Mesenchymal stem cell (in vitro differentiated cells and primary cell): ENCODE measurements around the gene FAM168A.

Experiments
- DNase-seq: peaks from one replicate; pipeline ENCODE4 v3.0.0-alpha.2; 2013
- H2AFZ ChIP-seq: one replicate; pipeline ENCODE4 v1.6.1; 2013; ENCODE audit warnings: low read depth, mild to moderate bottlenecking, control low read depth, inconsistent platforms, low read length, moderate library complexity
- H2AK5ac ChIP-seq: 2 replicates; pipeline ENCODE4 v1.6.1; 2013; ENCODE audit warnings: low read length, moderate library complexity, mild to moderate bottlenecking, inconsistent platforms; ENCODE audit not compliant: severe bottlenecking
- H2BK120ac ChIP-seq: one replicate; pipeline ENCODE4 v1.6.1; 2013; ENCODE audit warnings: low read depth, mild to moderate bottlenecking, inconsistent platforms, low read length, moderate library complexity
- H2BK12ac ChIP-seq, 2 experiments: one replicate each; pipeline ENCODE4 v1.6.1; 2013; ENCODE audit warnings: inconsistent platforms in 2 of 2, low read length in 2 of 2, mild to moderate bottlenecking in 2 of 2, moderate library complexity in 2 of 2, control low read depth in 1 of 2
- H2BK15ac ChIP-seq: one replicate; pipeline ENCODE4 v1.6.1; 2013; ENCODE audit warnings: mild to moderate bottlenecking, low read depth, inconsistent platforms; ENCODE audit not compliant: poor library complexity, severe bottlenecking
- H2BK5ac ChIP-seq: 2 replicates; pipeline ENCODE4 v1.6.1; 2013; ENCODE audit warnings: low read depth, mild to moderate bottlenecking, low read length, control low read depth, inconsistent platforms; ENCODE audit not compliant: poor library complexity, severe bottlenecking
- H3K14ac ChIP-seq, 2 experiments: one replicate each; pipeline ENCODE4 v1.6.1; 2013; ENCODE audit warnings: inconsistent platforms in 2 of 2, low read length in 2 of 2, control low read depth in 1 of 2, mild to moderate bottlenecking in 1 of 2, moderate library complexity in 1 of 2
- H3K18ac ChIP-seq, 2 experiments: one replicate each; pipeline ENCODE4 v1.6.1; 2013; ENCODE audit warnings: inconsistent platforms in 2 of 2, low read length in 2 of 2, control low read depth in 1 of 2, low read depth in 1 of 2, mild to moderate bottlenecking in 1 of 2
- H3K23ac ChIP-seq, 2 experiments: one replicate each; pipeline ENCODE4 v1.6.1; 2013; ENCODE audit warnings: inconsistent platforms in 2 of 2, low read length in 2 of 2, mild to moderate bottlenecking in 2 of 2, moderate library complexity in 2 of 2, control low read depth in 1 of 2
- H3K27ac ChIP-seq: 2 replicates; pipeline ENCODE4 v1.5.1; 2013; ENCODE audit warnings: mild to moderate bottlenecking, moderate library complexity, low read length, control low read depth, inconsistent platforms; ENCODE audit not compliant: poor library complexity, severe bottlenecking
- H3K27me3 ChIP-seq, 2 experiments: 2 replicates each; pipeline versions ENCODE4 v1.6.1 to v1.7.0; 2013; ENCODE audit warnings: low read length in 2 of 2, mild to moderate bottlenecking in 2 of 2, moderate library complexity in 2 of 2, control low read depth in 1 of 2, inconsistent platforms in 1 of 2; ENCODE audit not compliant: control insufficient read depth in 1 of 2, insufficient read depth in 1 of 2
- H3K36me3 ChIP-seq, 2 experiments: 2 replicates each; pipeline versions ENCODE4 v1.6.1 to v1.7.0; 2013; ENCODE audit warnings: low read length in 2 of 2, control low read depth in 1 of 2, inconsistent platforms in 1 of 2, low read depth in 1 of 2, mild to moderate bottlenecking in 1 of 2; ENCODE audit not compliant: insufficient read depth in 2 of 2, control insufficient read depth in 1 of 2
- H3K4ac ChIP-seq, 2 experiments: one replicate each; pipeline ENCODE4 v1.6.1; 2013; ENCODE audit warnings: inconsistent platforms in 2 of 2, low read length in 2 of 2, mild to moderate bottlenecking in 2 of 2, moderate library complexity in 2 of 2, control low read depth in 1 of 2, low read depth in 1 of 2
- H3K4me1 ChIP-seq: 2 replicates; pipeline ENCODE4 v1.6.1; 2013; ENCODE audit warnings: low read depth, low read length, control low read depth; ENCODE audit not compliant: control insufficient read depth, insufficient read depth
- H3K4me2 ChIP-seq: 2 replicates; pipeline ENCODE4 v1.6.1; 2013; ENCODE audit warnings: low read length, mild to moderate bottlenecking, inconsistent platforms; ENCODE audit not compliant: poor library complexity, severe bottlenecking
- H3K4me3 ChIP-seq, 2 experiments: 2 replicates each; pipeline versions ENCODE4 v1.5.1 to v1.7.0; 2013; ENCODE audit warnings: low read length in 2 of 2, mild to moderate bottlenecking in 2 of 2, control low read depth in 1 of 2, low read depth in 1 of 2; ENCODE audit not compliant: insufficient read depth in 1 of 2
- H3K79me1 ChIP-seq: replicated peaks from 2 replicates; pipeline ENCODE4 v1.6.1; 2013; ENCODE audit warnings: mild to moderate bottlenecking, control low read depth, low read length, inconsistent platforms; ENCODE audit not compliant: poor library complexity, severe bottlenecking
- H3K9ac ChIP-seq: 2 replicates; pipeline ENCODE4 v1.7.0; 2013; ENCODE audit warnings: mild to moderate bottlenecking, low read length, moderate library complexity
- H3K9me3 ChIP-seq: 2 replicates; pipeline ENCODE4 v1.7.0; 2013; ENCODE audit warnings: mild to moderate bottlenecking, low read length; ENCODE audit not compliant: control insufficient read depth
- H4K8ac ChIP-seq: one replicate; pipeline ENCODE4 v1.6.1; 2013; ENCODE audit warnings: inconsistent platforms, mild to moderate bottlenecking, low read length, moderate library complexity
- H4K91ac ChIP-seq: one replicate; pipeline ENCODE4 v1.6.1; 2013; ENCODE audit warnings: mild to moderate bottlenecking, low read length, inconsistent platforms
- WGBS: methylation state at CpG from one replicate; pipeline ENCODE4 v1.1.7; 2013; ENCODE audit warnings: mixed read lengths; 5-methylcytosine and 5-hydroxymethylcytosine counted together

Gene FAM168A

GRCh38 chr11:73420136-73420535 is 177.8 kb downstream of the FAM168A start:
- no peak overlapping the region for H4K8ac ChIP-seq
- no peak for DNase-seq

GRCh38 chr11:73416786-73417185 is 181.1 kb downstream of the FAM168A start:
- Histone ChIP-seq H3K36me3 (peaks cover 4 to 14% of the 10 kb centered on the region in 2 experiments), H3K18ac (no peak overlapping the region), H3K4me1 (no peaks in the 10 kb centered on the region), H3K23ac (no peak overlapping the region), H3K4ac (no peak overlapping the region), H3K27me3 (no peaks in the 10 kb centered on the region), H2BK15ac (no peak overlapping the region), H2AK5ac (no peak overlapping the region), H3K27ac (no peak overlapping the region), H4K8ac (no peak overlapping the region), H3K4me2 (no peak overlapping the region), H3K79me1 (peaks cover 4% of the 10 kb centered on the region), H2BK120ac (no peak overlapping the region), H3K9me3 (no peaks in the 10 kb centered on the region), H3K4me3 (no peak overlapping the region), H4K91ac (no peak overlapping the region), H2BK12ac (no peak overlapping the region), H2BK5ac (no peak overlapping the region), H3K14ac (no peak overlapping the region), H2AFZ (no peak overlapping the region), H3K9ac (peak overlapping the region; percentile 6)
- WGBS = 97% methylated on average over 2 of the region's 2 CpGs
- DNase-seq = peak; percentile 48

More at GRCh38 chr11:73420136-73420535, 177.8 kb downstream of the FAM168A start:
- no peak overlapping the region for H2BK5ac ChIP-seq
- no peak overlapping the region for H2BK15ac ChIP-seq
- peaks cover 4 to 14% of the 10 kb centered on the region in 2 experiments for H3K36me3 ChIP-seq
- H3K23ac ChIP-seq = no peak overlapping the region
- no peak overlapping the region for H2BK12ac ChIP-seq
- H3K9ac ChIP-seq = no peak overlapping the region
- no peaks in the 10 kb centered on the region for H3K27me3 ChIP-seq
- no peak overlapping the region for H2AK5ac ChIP-seq
- H3K18ac ChIP-seq = no peak overlapping the region
- H2BK120ac ChIP-seq = no peak overlapping the region
- H4K91ac ChIP-seq = no peak overlapping the region
- H3K4ac ChIP-seq = no peak overlapping the region
- no peak overlapping the region for H3K27ac ChIP-seq
- H3K4me3 ChIP-seq = no peak overlapping the region
- no peaks in the 10 kb centered on the region for H3K4me1 ChIP-seq
- H3K79me1 ChIP-seq = peaks cover 9% of the 10 kb centered on the region
- H2AFZ ChIP-seq = no peak overlapping the region
- no peak overlapping the region for H3K4me2 ChIP-seq
- H3K14ac ChIP-seq = no peak overlapping the region
- no peaks in the 10 kb centered on the region for H3K9me3 ChIP-seq

GRCh38 chr11:73415854-73416615 is 181.9 kb downstream of the FAM168A start:
- H2BK5ac ChIP-seq = no peak overlapping the region
- H3K4ac ChIP-seq = no peak overlapping the region
- no peak overlapping the region for H3K18ac ChIP-seq
- H2BK120ac ChIP-seq = no peak overlapping the region
- H4K91ac ChIP-seq = no peak overlapping the region
- peak overlapping the region; percentile 6 for H3K9ac ChIP-seq
- peaks cover 9 to 20% of the 10 kb centered on the region in 2 experiments for H3K36me3 ChIP-seq
- no peak overlapping the region for H3K14ac ChIP-seq
- H3K23ac ChIP-seq = no peak overlapping the region
- no peak overlapping the region for H2AFZ ChIP-seq
- no peaks in the 10 kb centered on the region for H3K4me1 ChIP-seq
- no peak overlapping the region for H3K27ac ChIP-seq
- WGBS = 97% methylated on average over 3 of the region's 4 CpGs
- DNase-seq = no peak
- H2BK15ac ChIP-seq = no peak overlapping the region
- no peak overlapping the region for H4K8ac ChIP-seq
- no peak overlapping the region for H3K4me3 ChIP-seq
- no peak overlapping the region for H2AK5ac ChIP-seq
- no peak overlapping the region for H3K4me2 ChIP-seq
- H3K79me1 ChIP-seq = peaks cover 4% of the 10 kb centered on the region
- no peak overlapping the region for H2BK12ac ChIP-seq
- H3K27me3 ChIP-seq = no peaks in the 10 kb centered on the region
- no peaks in the 10 kb centered on the region for H3K9me3 ChIP-seq

GRCh38 chr11:73414977-73415651 is 182.8 kb downstream of the FAM168A start:
- H3K36me3 ChIP-seq = peaks cover 13 to 28% of the 10 kb centered on the region in 2 experiments
- H2BK12ac ChIP-seq = no peak overlapping the region
- H3K4me2 ChIP-seq = no peak overlapping the region
- H3K4me1 ChIP-seq = no peaks in the 10 kb centered on the region
- H2BK15ac ChIP-seq = no peak overlapping the region
- H3K4me3 ChIP-seq = no peak overlapping the region
- no peak overlapping the region for H4K8ac ChIP-seq
- H3K18ac ChIP-seq = no peak overlapping the region
- H3K23ac ChIP-seq = no peak overlapping the region
- no peak overlapping the region for H2AFZ ChIP-seq
- peak; percentile 85 for DNase-seq
- WGBS = 20% methylated on average over 1 of the region's 1 CpG
- no peak overlapping the region for H2BK120ac ChIP-seq
- no peak overlapping the region for H3K14ac ChIP-seq
- H3K9ac ChIP-seq = peak overlapping the region; percentile 11
- no peaks in the 10 kb centered on the region for H3K9me3 ChIP-seq
- no peak overlapping the region for H3K4ac ChIP-seq
- peak overlapping the region; percentile 15 for H3K27ac ChIP-seq
- no peak overlapping the region for H4K91ac ChIP-seq
- H3K27me3 ChIP-seq = no peaks in the 10 kb centered on the region
- H2BK5ac ChIP-seq = no peak overlapping the region
- H2AK5ac ChIP-seq = no peak overlapping the region
- peaks cover 4% of the 10 kb centered on the region for H3K79me1 ChIP-seq
